ENCODE results near the gene ACSM4.

GRCh38 chr12:7304456-7304855 lies 584 bp downstream of the ACSM4 start:
- TF ChIP-seq EP300 (IDR thresholded peaks at IDR 0.05) (no peak), POLR2A (IDR thresholded peaks at IDR 0.05) (no peak)
